ENCODE data around the gene CCL18. TPM values are rescaled to one million over a fixed set of nuclear protein-coding genes. Genes with fewer than 3 reads are reported as not detected.

The CCL18 gene
- polyA plus RNA-seq, 1 of the 3 experiments (the other 2 are of a cell fraction): not detected

DNA sequence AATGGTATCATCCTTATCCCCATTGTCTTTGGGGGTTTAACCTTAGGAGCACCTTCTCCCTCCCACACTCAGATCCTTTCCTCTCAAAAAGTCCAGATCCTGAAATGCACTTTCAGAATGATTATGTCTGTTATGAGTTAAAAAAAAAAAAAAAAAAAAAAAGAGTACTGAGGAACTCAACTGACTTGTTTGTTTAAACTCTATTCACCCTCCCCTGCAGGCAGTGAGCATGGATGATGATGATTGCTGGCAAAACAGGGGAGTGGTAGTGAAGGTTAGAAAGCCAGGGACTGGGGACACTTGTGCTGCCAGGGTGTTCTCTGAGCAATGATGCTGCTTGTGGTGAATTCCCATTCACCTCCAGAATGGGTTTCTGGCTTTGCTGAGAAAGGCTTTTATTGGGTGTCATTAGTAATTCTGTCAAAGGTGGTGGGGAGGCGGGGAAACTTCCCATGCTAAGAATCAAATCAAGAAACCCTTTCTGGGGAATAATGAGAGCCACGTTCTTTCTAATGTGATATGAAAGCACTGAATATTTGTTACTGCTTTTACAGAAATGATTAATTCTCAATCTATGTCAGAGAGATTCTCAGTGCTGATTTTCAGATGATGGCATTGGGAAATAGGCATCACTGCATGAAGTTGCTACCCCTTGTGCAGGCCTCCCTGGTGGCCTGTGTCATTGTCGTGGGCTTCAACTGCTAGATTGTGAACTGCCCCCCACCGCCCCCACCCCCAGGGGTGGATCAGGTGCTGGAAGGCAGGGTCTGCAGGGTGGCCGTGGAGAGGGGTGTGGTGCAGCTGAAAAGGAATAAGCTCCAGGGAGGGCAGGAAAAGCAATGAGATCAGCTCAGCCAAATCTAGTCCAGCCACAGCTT, 53.7 kb downstream of the CCL18 start:
- Histone ChIP-seq H4K20me1 (ENCODE audit: insufficient read depth) (no peaks in the 10 kb centered on the region), H3K27me3 (ENCODE audit: insufficient read depth) (0 out of 2 replicates have a peak, but pooled peaks cover 4% of the 10 kb centered on the region), H3K9ac (no peak overlapping the region), H3F3A (replicated peaks; ENCODE audit: insufficient read depth) (no peaks in the 10 kb centered on the region), H3K9me2 (no peaks in the 10 kb centered on the region), H3K27ac (ENCODE audit: low read depth in 2 of 2, low read length in 1 of 2) (no peak overlapping the region), H3K4me2 (no peak overlapping the region), H3K79me2 (ENCODE audit: insufficient read depth) (no peaks in the 10 kb centered on the region), H2AFZ (ENCODE audit: low read depth) (no peak overlapping the region), H3K9me3 (no peaks in the 10 kb centered on the region), H3K4me3 (ENCODE audit: low read depth in 2 of 2, low read length in 1 of 2) (no peak overlapping the region), H3K4me1 (ENCODE audit: control insufficient read depth in 1 of 2, insufficient read depth in 2 of 2, low read depth in 1 of 2, low read length in 1 of 2) (no peaks in the 10 kb centered on the region), H3K36me3 (replicated peaks in 1 of 2; ENCODE audit: control insufficient read depth in 1 of 2, insufficient read depth in 2 of 2, low read length in 1 of 2) (no peaks in the 10 kb centered on the region)
- DNase-seq: no peak
- POLR2A ChIA-PET: no interaction called here
- no peak for TF ChIP-seq RCOR1 (IDR thresholded peaks at IDR 0.05; ENCODE audit: low read length)
- no peak for TF ChIP-seq TCF12 (IDR thresholded peaks at IDR 0.05)
- TF ChIP-seq FOXJ3 (CRISPR knock-in tag; IDR thresholded peaks at IDR 0.05): no peak
- TF ChIP-seq, protein P1, sequence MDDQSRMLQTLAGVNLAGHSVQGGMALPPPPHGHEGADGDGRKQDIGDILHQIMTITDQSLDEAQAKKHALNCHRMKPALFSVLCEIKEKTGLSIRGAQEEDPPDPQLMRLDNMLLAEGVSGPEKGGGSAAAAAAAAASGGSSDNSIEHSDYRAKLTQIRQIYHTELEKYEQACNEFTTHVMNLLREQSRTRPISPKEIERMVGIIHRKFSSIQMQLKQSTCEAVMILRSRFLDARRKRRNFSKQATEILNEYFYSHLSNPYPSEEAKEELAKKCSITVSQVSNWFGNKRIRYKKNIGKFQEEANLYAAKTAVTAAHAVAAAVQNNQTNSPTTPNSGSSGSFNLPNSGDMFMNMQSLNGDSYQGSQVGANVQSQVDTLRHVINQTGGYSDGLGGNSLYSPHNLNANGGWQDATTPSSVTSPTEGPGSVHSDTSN (IDR thresholded peaks at IDR 0.05): no peak
- TF ChIP-seq, protein P2, sequence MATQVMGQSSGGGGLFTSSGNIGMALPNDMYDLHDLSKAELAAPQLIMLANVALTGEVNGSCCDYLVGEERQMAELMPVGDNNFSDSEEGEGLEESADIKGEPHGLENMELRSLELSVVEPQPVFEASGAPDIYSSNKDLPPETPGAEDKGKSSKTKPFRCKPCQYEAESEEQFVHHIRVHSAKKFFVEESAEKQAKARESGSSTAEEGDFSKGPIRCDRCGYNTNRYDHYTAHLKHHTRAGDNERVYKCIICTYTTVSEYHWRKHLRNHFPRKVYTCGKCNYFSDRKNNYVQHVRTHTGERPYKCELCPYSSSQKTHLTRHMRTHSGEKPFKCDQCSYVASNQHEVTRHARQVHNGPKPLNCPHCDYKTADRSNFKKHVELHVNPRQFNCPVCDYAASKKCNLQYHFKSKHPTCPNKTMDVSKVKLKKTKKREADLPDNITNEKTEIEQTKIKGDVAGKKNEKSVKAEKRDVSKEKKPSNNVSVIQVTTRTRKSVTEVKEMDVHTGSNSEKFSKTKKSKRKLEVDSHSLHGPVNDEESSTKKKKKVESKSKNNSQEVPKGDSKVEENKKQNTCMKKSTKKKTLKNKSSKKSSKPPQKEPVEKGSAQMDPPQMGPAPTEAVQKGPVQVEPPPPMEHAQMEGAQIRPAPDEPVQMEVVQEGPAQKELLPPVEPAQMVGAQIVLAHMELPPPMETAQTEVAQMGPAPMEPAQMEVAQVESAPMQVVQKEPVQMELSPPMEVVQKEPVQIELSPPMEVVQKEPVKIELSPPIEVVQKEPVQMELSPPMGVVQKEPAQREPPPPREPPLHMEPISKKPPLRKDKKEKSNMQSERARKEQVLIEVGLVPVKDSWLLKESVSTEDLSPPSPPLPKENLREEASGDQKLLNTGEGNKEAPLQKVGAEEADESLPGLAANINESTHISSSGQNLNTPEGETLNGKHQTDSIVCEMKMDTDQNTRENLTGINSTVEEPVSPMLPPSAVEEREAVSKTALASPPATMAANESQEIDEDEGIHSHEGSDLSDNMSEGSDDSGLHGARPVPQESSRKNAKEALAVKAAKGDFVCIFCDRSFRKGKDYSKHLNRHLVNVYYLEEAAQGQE (IDR thresholded peaks at IDR 0.05; ENCODE audit: low read depth, low read length): no peak
- no peak for TF ChIP-seq CHD2 (IDR thresholded peaks at IDR 0.05; ENCODE audit: low read length, partially characterized antibody)
- CTCF ChIA-PET: interaction anchor here (0.8 to 1.4 kb wide), 2 partner anchors 31 to 45 kb away, joined by 4 read pairs; no protein-coding TSS in a partner anchor
- WGBS (ENCODE audit: low lambda C conversion rate): 3% methylated on average over 3 of the region's 5 CpGs

DNA sequence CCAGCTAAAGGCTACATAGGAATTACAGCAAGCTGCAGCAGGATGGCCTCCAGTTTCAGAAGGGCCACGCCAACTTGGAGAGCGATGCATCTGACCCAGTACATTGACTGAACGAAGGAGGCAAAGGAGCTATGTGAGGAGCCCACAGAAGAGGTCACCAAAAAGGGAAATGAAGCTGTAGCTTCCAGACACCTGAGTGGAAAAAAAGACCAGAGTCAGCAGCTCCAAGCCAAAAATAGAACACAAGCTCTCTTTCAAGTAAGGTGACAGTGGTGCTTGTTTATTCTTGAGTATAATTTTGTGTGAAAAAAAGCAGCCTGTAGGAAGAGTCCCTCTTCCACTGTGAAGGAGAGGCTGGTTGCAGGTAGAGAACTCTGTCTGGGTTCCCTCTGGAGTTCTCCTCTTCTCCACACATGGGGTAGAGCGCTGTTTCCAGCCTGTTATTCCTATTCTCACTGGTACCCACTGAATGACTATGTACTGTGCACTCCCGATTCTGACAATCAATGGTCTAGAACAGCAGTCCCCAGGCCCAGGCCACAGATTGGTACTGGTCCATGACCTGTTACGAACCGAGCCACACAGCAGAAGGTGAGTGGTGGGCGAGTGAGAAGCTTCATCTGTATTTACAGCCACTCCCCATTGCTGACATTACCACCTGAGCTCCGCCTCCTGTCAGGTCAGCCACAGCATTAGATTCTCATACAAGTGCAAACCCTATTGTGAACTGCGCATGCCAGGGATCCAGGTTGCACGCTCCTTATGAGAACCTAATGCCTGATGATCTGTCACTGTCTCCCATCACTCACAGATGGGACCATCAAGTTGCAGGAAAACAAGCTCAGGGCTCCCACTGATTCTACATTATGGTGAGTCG, 54.6 kb downstream of the CCL18 start:
- H4K20me1 ChIP-seq (ENCODE audit: insufficient read depth): no peaks in the 10 kb centered on the region
- ChIA-PET CTCF (interaction anchor here (0.8 to 1.4 kb wide), 4 partner anchors 30 to 188 kb away, joined by 3 to 4 read pairs (median 4); partner anchors contain the start of gene RDM1), POLR2A (no interaction called here)
- no peak overlapping the region for H3K4me3 ChIP-seq (ENCODE audit: low read depth in 2 of 2, low read length in 1 of 2)
- WGBS (ENCODE audit: low lambda C conversion rate): 15% methylated on average over 12 of the region's 12 CpGs
- no peak for DNase-seq
- no peak overlapping the region for H2AFZ ChIP-seq (ENCODE audit: low read depth)
- no peaks in the 10 kb centered on the region for H3K4me1 ChIP-seq (ENCODE audit: control insufficient read depth in 1 of 2, insufficient read depth in 2 of 2, low read depth in 1 of 2, low read length in 1 of 2)
- no peak overlapping the region for H3K4me2 ChIP-seq
- H3K79me2 ChIP-seq (ENCODE audit: insufficient read depth): no peaks in the 10 kb centered on the region
- no peaks in the 10 kb centered on the region for H3K9me2 ChIP-seq
- H3F3A ChIP-seq (replicated peaks; ENCODE audit: insufficient read depth): no peaks in the 10 kb centered on the region
- 0 out of 2 replicates have a peak, but pooled peaks cover 4% of the 10 kb centered on the region for H3K27me3 ChIP-seq (ENCODE audit: insufficient read depth)
- H3K36me3 ChIP-seq (replicated peaks in 1 of 2; ENCODE audit: control insufficient read depth in 1 of 2, insufficient read depth in 2 of 2, low read length in 1 of 2): no peaks in the 10 kb centered on the region
- TF ChIP-seq SMC3 (IDR thresholded peaks at IDR 0.05; ENCODE audit: low read depth, low read length): no peak
- TF ChIP-seq JUND (IDR thresholded peaks at IDR 0.05): no peak
- TF ChIP-seq, protein P3, sequence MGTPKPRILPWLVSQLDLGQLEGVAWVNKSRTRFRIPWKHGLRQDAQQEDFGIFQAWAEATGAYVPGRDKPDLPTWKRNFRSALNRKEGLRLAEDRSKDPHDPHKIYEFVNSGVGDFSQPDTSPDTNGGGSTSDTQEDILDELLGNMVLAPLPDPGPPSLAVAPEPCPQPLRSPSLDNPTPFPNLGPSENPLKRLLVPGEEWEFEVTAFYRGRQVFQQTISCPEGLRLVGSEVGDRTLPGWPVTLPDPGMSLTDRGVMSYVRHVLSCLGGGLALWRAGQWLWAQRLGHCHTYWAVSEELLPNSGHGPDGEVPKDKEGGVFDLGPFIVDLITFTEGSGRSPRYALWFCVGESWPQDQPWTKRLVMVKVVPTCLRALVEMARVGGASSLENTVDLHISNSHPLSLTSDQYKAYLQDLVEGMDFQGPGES (IDR thresholded peaks at IDR 0.05; ENCODE audit: low read depth, low read length): no peak
- TF ChIP-seq, protein P4, sequence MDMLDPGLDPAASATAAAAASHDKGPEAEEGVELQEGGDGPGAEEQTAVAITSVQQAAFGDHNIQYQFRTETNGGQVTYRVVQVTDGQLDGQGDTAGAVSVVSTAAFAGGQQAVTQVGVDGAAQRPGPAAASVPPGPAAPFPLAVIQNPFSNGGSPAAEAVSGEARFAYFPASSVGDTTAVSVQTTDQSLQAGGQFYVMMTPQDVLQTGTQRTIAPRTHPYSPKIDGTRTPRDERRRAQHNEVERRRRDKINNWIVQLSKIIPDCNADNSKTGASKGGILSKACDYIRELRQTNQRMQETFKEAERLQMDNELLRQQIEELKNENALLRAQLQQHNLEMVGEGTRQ (IDR thresholded peaks at IDR 0.05; ENCODE audit: borderline replicate concordance, low read depth, low read length): no peak
- TF ChIP-seq, protein P5, sequence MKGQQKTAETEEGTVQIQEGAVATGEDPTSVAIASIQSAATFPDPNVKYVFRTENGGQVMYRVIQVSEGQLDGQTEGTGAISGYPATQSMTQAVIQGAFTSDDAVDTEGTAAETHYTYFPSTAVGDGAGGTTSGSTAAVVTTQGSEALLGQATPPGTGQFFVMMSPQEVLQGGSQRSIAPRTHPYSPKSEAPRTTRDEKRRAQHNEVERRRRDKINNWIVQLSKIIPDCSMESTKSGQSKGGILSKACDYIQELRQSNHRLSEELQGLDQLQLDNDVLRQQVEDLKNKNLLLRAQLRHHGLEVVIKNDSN (IDR thresholded peaks at IDR 0.05; ENCODE audit: borderline replicate concordance, low read depth): no peak
- TF ChIP-seq RXRA (IDR thresholded peaks at IDR 0.05; ENCODE audit: borderline replicate concordance, low read depth): no peak
- TF ChIP-seq, protein P1 (IDR thresholded peaks at IDR 0.05): no peak
- no peak overlapping the region for H3K27ac ChIP-seq (ENCODE audit: low read depth in 2 of 2, low read length in 1 of 2)
- no peaks in the 10 kb centered on the region for H3K9me3 ChIP-seq
- no peak overlapping the region for H3K9ac ChIP-seq
